ENCODE data around the gene ABO.

The ABO gene

DNA sequence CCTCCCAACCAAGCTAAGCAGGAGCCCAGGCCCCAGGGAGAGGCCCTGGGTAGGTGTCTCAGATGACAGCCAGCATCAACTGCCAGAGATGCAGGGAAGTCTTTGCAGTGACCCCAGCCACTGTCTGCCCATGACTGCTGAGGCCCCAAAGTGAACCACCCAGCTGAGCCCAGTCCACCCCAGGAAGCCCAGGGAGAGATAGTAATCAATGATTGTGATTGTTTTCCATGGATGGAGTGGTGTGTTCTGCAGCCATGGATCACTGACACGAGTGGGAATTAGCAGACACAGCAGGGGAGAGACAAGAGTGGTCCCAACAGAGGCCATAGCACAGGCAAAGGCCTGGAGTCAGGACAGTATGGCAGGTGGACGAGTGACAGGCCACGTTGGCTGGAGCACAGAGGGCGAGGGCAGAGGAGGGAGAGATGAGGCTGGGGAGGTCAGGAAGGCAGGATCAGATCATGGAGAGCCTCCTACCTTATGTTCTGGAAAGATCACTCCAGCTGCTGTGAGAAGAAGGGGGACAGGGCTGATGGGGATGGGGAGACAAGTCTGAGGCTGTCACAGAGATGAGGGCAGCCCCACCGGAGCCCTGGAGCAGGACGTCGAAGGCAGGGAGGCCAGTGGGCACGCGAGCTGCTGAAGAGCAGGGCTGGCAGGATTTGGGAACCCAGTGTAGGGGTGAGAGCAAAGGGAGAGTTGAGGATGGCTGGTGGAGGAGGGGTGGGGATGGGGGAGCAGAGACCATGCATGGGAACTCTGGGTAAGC lies 14.5 kb downstream of the ABO start:
- H3K4me3 ChIP-seq (ENCODE audit: low read length, poor library complexity, severe bottlenecking) = no peak overlapping the region
- no peak overlapping the region for H3K4me2 ChIP-seq (ENCODE audit: low read depth, low read length, poor library complexity, severe bottlenecking)
- peaks cover 5% of the 10 kb centered on the region for H3K4me1 ChIP-seq (ENCODE audit: insufficient read depth, low read length, poor library complexity, severe bottlenecking)
- no peaks in the 10 kb centered on the region for H3K27me3 ChIP-seq (ENCODE audit: insufficient read depth, low read length, poor library complexity, severe bottlenecking)
- no peaks in the 10 kb centered on the region for H3K79me2 ChIP-seq (ENCODE audit: insufficient read depth, low read length)
- TF ChIP-seq EZH2phosphoT487 (IDR thresholded peaks at IDR 0.05; ENCODE audit: borderline replicate concordance) (no peak), CTCF (conservative IDR thresholded peaks at IDR 0.05; ENCODE audit: low read length) (no peak)
- no peaks in the 10 kb centered on the region for H3K36me3 ChIP-seq (ENCODE audit: insufficient read depth, low read length)
- no peaks in the 10 kb centered on the region for H3K9me2 ChIP-seq (replicated peaks; ENCODE audit: low read depth, low read length)
- no peaks in the 10 kb centered on the region for H3K9me3 ChIP-seq (ENCODE audit: insufficient read depth, low read depth, low read length)
- H2AFZ ChIP-seq (ENCODE audit: low read length) = no peak overlapping the region
- no peak overlapping the region for H3K9ac ChIP-seq (ENCODE audit: low read depth, low read length, poor library complexity, severe bottlenecking)
- no peaks in the 10 kb centered on the region for H3F3A ChIP-seq (ENCODE audit: low read depth)
- no peaks in the 10 kb centered on the region for H4K20me1 ChIP-seq (ENCODE audit: insufficient read depth, low read length, poor library complexity, severe bottlenecking)

DNA sequence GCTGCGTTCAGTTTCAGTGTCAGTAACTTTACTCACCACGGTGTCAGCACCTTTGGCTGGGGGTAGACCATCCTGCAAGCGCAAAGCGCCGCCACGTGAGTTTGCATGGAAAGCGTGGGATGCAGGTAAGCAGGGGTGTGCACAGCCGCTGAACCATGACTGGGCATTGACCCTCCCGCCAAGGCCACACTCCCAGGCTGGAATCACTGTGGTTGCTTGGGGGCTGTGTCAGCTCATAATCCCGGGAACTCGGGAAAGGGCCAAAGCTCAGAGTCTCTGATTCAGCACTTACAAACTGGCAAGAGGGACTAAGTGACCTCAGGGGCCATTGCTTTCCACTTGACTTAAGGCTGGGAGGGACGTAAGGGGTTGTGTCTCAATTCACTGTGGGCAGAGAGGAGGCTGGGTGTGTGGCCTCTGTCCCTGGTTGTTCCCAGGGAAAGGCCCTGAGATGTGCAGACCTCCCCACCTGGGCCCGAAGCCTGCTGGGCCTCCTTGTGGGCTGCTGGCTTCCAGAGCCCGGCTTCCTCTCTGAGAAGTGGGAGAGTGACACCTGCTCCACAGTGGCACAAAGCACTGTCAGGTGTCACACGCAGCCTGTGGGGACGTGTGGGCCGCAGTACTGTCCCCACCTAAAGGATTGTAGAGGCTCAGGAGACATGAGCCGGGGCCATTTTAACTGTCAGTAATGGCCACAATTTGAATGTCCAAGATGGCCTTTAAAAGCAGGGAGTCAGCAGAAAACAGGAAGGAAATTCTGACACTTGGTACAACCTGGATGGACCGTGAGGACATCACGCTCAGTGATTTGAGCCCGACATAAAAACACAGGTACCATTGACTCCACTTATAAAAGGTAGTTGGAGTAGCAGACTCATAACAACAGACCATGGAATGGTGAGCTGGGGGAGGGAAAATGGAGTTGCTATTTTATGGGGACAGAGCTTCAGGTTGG lies 16.7 kb downstream of the ABO start:
- no peak for TF ChIP-seq CTCF (conservative IDR thresholded peaks at IDR 0.05; ENCODE audit: low read length)
- no peak for TF ChIP-seq EZH2phosphoT487 (IDR thresholded peaks at IDR 0.05; ENCODE audit: borderline replicate concordance)

DNA sequence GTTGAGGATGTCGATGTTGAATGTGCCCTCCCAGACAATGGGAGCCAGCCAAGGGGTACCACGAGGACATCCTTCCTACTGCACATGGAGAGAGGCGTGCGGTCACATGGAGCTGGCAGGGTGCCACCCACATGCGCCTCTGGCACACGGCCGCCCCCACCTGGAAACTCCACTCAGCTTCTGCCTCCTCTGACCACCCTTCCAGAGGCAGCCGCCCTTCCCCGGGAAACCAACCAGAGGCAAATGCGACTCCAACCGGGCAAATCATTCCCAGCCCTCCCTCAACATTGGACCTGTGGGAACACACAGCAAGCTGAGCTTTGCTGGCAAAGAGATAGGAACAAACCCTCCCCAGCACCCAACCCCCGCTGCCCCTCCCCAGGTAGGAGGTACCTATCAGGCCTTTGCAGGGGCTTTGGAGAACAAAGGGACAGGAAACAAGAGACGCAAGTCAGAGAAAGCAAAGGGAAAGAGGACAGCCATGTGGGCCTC lies 17.5 kb downstream of the ABO start:
- H3K9me2 ChIP-seq (replicated peaks; ENCODE audit: low read depth, low read length) = no peaks in the 10 kb centered on the region
- no peaks in the 10 kb centered on the region for H3K9me3 ChIP-seq (ENCODE audit: insufficient read depth, low read depth, low read length)
- H4K20me1 ChIP-seq (ENCODE audit: insufficient read depth, low read length, poor library complexity, severe bottlenecking) = no peaks in the 10 kb centered on the region
- no peak overlapping the region for H3K4me3 ChIP-seq (ENCODE audit: low read length, poor library complexity, severe bottlenecking)
- TF ChIP-seq EZH2phosphoT487 (IDR thresholded peaks at IDR 0.05; ENCODE audit: borderline replicate concordance) = no peak
- no peak for TF ChIP-seq CTCF (conservative IDR thresholded peaks at IDR 0.05; ENCODE audit: low read length)
- no peaks in the 10 kb centered on the region for H3K79me2 ChIP-seq (ENCODE audit: insufficient read depth, low read length)
- no peaks in the 10 kb centered on the region for H3K36me3 ChIP-seq (ENCODE audit: insufficient read depth, low read length)
- no peaks in the 10 kb centered on the region for H3K27me3 ChIP-seq (ENCODE audit: insufficient read depth, low read length, poor library complexity, severe bottlenecking)
- no peak overlapping the region for H3K4me2 ChIP-seq (ENCODE audit: low read depth, low read length, poor library complexity, severe bottlenecking)
- H2AFZ ChIP-seq (ENCODE audit: low read length) = no peak overlapping the region
- H3K4me1 ChIP-seq (ENCODE audit: insufficient read depth, low read length, poor library complexity, severe bottlenecking) = peaks cover 5% of the 10 kb centered on the region
- H3K9ac ChIP-seq (ENCODE audit: low read depth, low read length, poor library complexity, severe bottlenecking) = no peak overlapping the region
- no peaks in the 10 kb centered on the region for H3F3A ChIP-seq (ENCODE audit: low read depth)

More for the DNA sequence above, 16.7 kb downstream of the ABO start:
- Histone ChIP-seq H3K4me3 (ENCODE audit: low read length, poor library complexity, severe bottlenecking) (no peak overlapping the region), H3K4me2 (ENCODE audit: low read depth, low read length, poor library complexity, severe bottlenecking) (no peak overlapping the region), H2AFZ (ENCODE audit: low read length) (no peak overlapping the region), H3K9me2 (replicated peaks; ENCODE audit: low read depth, low read length) (no peaks in the 10 kb centered on the region), H3F3A (ENCODE audit: low read depth) (no peaks in the 10 kb centered on the region), H3K79me2 (ENCODE audit: insufficient read depth, low read length) (no peaks in the 10 kb centered on the region), H3K4me1 (ENCODE audit: insufficient read depth, low read length, poor library complexity, severe bottlenecking) (peaks cover 5% of the 10 kb centered on the region), H3K9ac (ENCODE audit: low read depth, low read length, poor library complexity, severe bottlenecking) (no peak overlapping the region), H3K36me3 (ENCODE audit: insufficient read depth, low read length) (no peaks in the 10 kb centered on the region), H3K27me3 (ENCODE audit: insufficient read depth, low read length, poor library complexity, severe bottlenecking) (no peaks in the 10 kb centered on the region), H3K9me3 (ENCODE audit: insufficient read depth, low read depth, low read length) (no peaks in the 10 kb centered on the region), H4K20me1 (ENCODE audit: insufficient read depth, low read length, poor library complexity, severe bottlenecking) (no peaks in the 10 kb centered on the region)

Measured in Loucy (cell line).